Tracheal epithelial cell (primary cell): ENCODE measurements around the gene TNFSF13B. TPM values are rescaled to one million over a fixed set of nuclear protein-coding genes. Genes with fewer than 3 reads are reported as not detected.

ENCODE experiments used
- total RNA-seq: library from RNA; depleted of rRNA; stranded (reverse); fragments of >200 nt; gene quantifications from 2 replicates; pipeline ENCODE4 v1.2.1, GENCODE V29; 2014

TNFSF13B gene
- total RNA-seq = 0.48 and 1.1 TPM in 2 replicates

GRCh38 chr13:108269601-108270328, at the start of gene TNFSF13B:
TNFSF13B (plus strand) TSS chr13:108269718; CDS start chr13:108269896, 178 bp downstream.

Other genes starting within 250 kb of the TNFSF13B start
- gene LIG4, start 54.2 kb upstream of the TNFSF13B start, total RNA-seq = 7.7 and 10.1 TPM in 2 replicates
- 4.9 and 5.3 TPM in 2 replicates for gene ABHD13, start 51.3 kb upstream of the TNFSF13B start, total RNA-seq